EL (cell line): Measurements from ENCODE around the gene HIBCH.
"Not testable (repeated sequence)": the region's sequence is repeated elsewhere in the genome, so short reads cannot be mapped to it uniquely, and the experiment has no call there.

Experiments
- DNase-seq: peaks from one replicate; pipeline ENCODE4 v3.0.0-alpha.2; 2016

Gene HIBCH

GRCh38 chr2:190342611-190343010, 23.0 kb upstream of the HIBCH start:
- no peak for DNase-seq

- DNase-seq: peak; percentile 24
These were observed 20.7 kb upstream of the HIBCH start for GRCh38 chr2:190340369-190340768.

- no peak for DNase-seq
These were observed 19.8 kb upstream of the HIBCH start for GRCh38 chr2:190339394-190339793.

- DNase-seq: no peak
These were observed 18.8 kb upstream of the HIBCH start for GRCh38 chr2:190338453-190338852.

- no peak for DNase-seq
These were observed 16.8 kb upstream of the HIBCH start for GRCh38 chr2:190336420-190336819.

- not testable (repeated sequence) for DNase-seq
These were observed 16.0 kb upstream of the HIBCH start for GRCh38 chr2:190335584-190335983.

- no peak for DNase-seq
These were observed 15.6 kb upstream of the HIBCH start for GRCh38 chr2:190335225-190335559.

- no peak for DNase-seq
These were observed 15.0 kb upstream of the HIBCH start for GRCh38 chr2:190334479-190335224.

GRCh38 chr2:190333928-190334327, 14.3 kb upstream of the HIBCH start:
- no peak for DNase-seq

- no peak for DNase-seq
These were observed 13.8 kb upstream of the HIBCH start for GRCh38 chr2:190333395-190333794.

GRCh38 chr2:190328573-190329147, 9.0 kb upstream of the HIBCH start:
- no peak for DNase-seq

- DNase-seq: no peak
These were observed 8.4 kb upstream of the HIBCH start for GRCh38 chr2:190327867-190328572.

GRCh38 chr2:190325588-190325987, 6.0 kb upstream of the HIBCH start:
- DNase-seq: no peak

GRCh38 chr2:190323406-190323805, 3.8 kb upstream of the HIBCH start:
- DNase-seq: no peak

- DNase-seq: no peak
These were observed 1.1 kb upstream of the HIBCH start for GRCh38 chr2:190320696-190321095.

- DNase-seq: peak; percentile 14
These were observed 583 bp downstream of the HIBCH start for GRCh38 chr2:190318931-190319554.

- peak; percentile 4 for DNase-seq
These were observed 1.1 kb downstream of the HIBCH start for GRCh38 chr2:190318514-190318913.

GRCh38 chr2:190315273-190315672, 4.4 kb downstream of the HIBCH start:
- no peak for DNase-seq

GRCh38 chr2:190313880-190314279, 5.7 kb downstream of the HIBCH start:
- no peak for DNase-seq

- DNase-seq: not testable (repeated sequence)
These were observed 7.0 kb downstream of the HIBCH start for GRCh38 chr2:190312635-190313025.

GRCh38 chr2:190311893-190312634, 7.6 kb downstream of the HIBCH start:
- DNase-seq: no peak

GRCh38 chr2:190308031-190308430, 11.6 kb downstream of the HIBCH start:
- DNase-seq: no peak

GRCh38 chr2:190304404-190304803, 15.2 kb downstream of the HIBCH start:
- DNase-seq: no peak
